Colonic mucosa (tissue), 4 donors: ENCODE results near the gene TLE4. TPM values are rescaled to one million over a fixed set of nuclear protein-coding genes. Genes with fewer than 3 reads are reported as not detected.

Experiments used
- DNase-seq: peaks from one replicate; pipeline ENCODE4 v3.0.0-alpha.2; 2020
- H3K27ac ChIP-seq: fragments of 200-600 bp; one replicate; pipeline ENCODE4 v1.8.0; 2021
- H3K27me3 ChIP-seq: fragments of 200-600 bp; one replicate; pipeline ENCODE4 v1.8.0; 2021
- H3K36me3 ChIP-seq: fragments of 200-600 bp; one replicate; pipeline ENCODE4 v1.8.0; 2021
- H3K4me1 ChIP-seq: fragments of 200-600 bp; one replicate; pipeline ENCODE4 v1.8.0; 2021; ENCODE audit warnings: mild to moderate bottlenecking
- H3K4me3 ChIP-seq: fragments of 200-600 bp; one replicate; pipeline ENCODE4 v1.8.0; 2021
- H3K9ac ChIP-seq, 2 donors: one replicate each; pipeline ENCODE4 v1.7.0; 2013; ENCODE audit warnings: control low read depth in 2 of 2, low read depth in 2 of 2, low read length in 2 of 2
- H3K9me3 ChIP-seq: fragments of 200-600 bp; one replicate; pipeline ENCODE4 v1.8.0; 2021
- intact Hi-C: fragments of 100-400 bp; cut with DNase I; formaldehyde crosslinking; loops from one replicate; pipeline ENCODE4 v1.14.1; 2022
- total RNA-seq, 2 donors: library from RNA; stranded (reverse); fragmentation: NEBNext Ultra II Directional in 1 of 2; extraction: Animal tissue kit (Norgen Biotek cat#: 25700) in 1 of 2; gene quantifications; one replicate each; pipeline ENCODE4 v1.2.1, GENCODE V29; 2021
- TF ChIP-seq, protein P1 (sequence below): fragments of 200-600 bp; IDR thresholded peaks from one replicate; pipeline ENCODE4 v1.8.0; 2022; ENCODE audit warnings: antibody characterized with exemption, mild to moderate bottlenecking
- donor health status: healthy.
- donor health status: DM: no; HTN: no; CAD: no.
- donor health status: DM: no; HTN: no; CAD: no.

TLE4 gene
- total RNA-seq, 2 donors from 2014 or later, result 8.0 to 17.6 TPM

DNA sequence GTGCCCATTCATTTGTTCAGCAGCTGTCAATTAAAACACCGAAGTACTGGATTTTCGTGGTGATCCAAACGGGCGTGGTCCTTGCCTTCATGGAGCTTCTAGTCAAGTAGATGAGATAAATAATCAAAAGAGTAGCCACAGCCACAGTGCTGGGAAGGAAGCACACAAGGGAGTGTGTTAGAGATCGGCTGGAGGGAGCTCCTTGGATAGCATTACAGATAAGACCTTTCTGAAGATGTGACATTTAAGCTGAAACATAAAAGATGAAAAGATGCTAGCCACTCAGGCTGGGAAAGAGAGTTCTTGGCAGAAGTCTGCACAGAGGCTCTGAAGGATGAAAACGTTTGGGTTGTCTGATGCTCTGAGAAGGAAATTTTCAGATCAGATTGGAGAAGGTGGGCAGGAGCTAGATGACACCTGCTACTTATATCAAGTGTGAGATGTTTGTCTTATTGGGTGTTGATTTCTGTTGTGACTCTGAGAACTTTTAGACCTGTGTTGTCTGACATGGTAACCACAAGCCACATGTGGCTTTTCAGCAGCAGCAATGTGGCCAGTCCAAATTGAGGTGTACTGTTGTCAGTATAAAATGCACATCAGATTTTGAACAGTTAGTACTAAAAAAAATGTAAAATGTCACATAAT is 123.9 kb downstream of the TLE4 start:
- H3K4me3 ChIP-seq, result no peak overlapping the region
- H3K9ac ChIP-seq, result no peak overlapping the region
- no peaks in the 10 kb centered on the region for H3K9me3 ChIP-seq
- H3K27me3 ChIP-seq, result no peaks in the 10 kb centered on the region
- DNase-seq, result no peak
- intact Hi-C loops, result no loop called here
- no peak overlapping the region for H3K27ac ChIP-seq
- H3K4me1 ChIP-seq, result no peaks in the 10 kb centered on the region
- TF ChIP-seq, protein P1, sequence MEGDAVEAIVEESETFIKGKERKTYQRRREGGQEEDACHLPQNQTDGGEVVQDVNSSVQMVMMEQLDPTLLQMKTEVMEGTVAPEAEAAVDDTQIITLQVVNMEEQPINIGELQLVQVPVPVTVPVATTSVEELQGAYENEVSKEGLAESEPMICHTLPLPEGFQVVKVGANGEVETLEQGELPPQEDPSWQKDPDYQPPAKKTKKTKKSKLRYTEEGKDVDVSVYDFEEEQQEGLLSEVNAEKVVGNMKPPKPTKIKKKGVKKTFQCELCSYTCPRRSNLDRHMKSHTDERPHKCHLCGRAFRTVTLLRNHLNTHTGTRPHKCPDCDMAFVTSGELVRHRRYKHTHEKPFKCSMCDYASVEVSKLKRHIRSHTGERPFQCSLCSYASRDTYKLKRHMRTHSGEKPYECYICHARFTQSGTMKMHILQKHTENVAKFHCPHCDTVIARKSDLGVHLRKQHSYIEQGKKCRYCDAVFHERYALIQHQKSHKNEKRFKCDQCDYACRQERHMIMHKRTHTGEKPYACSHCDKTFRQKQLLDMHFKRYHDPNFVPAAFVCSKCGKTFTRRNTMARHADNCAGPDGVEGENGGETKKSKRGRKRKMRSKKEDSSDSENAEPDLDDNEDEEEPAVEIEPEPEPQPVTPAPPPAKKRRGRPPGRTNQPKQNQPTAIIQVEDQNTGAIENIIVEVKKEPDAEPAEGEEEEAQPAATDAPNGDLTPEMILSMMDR, result no peak
- no peaks in the 10 kb centered on the region for H3K36me3 ChIP-seq

DNA sequence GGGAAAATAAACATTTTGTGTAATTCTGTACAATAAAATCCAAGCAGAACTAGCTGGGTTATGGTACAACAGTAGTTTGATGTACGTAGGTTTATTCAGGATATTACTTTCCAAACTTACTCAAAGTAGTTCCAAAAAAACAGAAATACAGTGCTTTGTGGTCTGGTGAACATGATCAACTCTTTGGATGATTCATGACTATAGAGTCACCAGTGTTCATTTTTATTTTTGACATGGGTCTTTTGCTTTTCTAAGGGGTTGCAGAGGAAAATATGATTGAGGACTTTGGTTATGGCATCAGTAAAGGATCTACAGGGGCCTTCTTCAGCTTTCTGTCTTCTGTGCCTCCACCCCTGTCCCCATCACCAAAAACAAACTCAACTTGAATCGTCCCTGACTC is 127.2 kb downstream of the TLE4 start:
- Histone ChIP-seq H3K4me1 (no peaks in the 10 kb centered on the region), H3K9me3 (no peaks in the 10 kb centered on the region), H3K36me3 (no peaks in the 10 kb centered on the region), H3K9ac (no peak overlapping the region), H3K4me3 (no peak overlapping the region), H3K27me3 (no peaks in the 10 kb centered on the region), H3K27ac (no peak overlapping the region)
- intact Hi-C loops, result no loop called here
- no peak for DNase-seq
- TF ChIP-seq, protein P1, result no peak

DNA sequence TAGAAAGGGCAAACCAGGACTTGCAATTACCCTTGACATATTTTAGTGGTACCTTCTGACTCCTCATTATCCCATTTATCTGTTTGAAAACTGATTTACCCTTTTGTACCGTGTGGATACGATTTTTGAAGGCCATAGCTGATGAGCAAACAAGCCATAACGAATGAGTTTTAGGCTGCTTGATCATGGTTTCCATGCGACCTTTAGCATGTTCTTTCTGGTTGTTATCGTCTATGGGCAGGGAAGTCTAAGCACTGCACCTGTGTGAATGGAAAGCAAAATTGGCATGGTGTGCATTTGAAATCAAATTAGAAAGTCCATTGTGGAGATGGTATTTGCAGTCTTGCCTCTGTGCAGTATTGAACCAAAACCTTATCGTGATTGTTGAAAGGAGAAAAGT is 127.7 kb downstream of the TLE4 start:
- DNase-seq, result no peak
- no peaks in the 10 kb centered on the region for H3K4me1 ChIP-seq
- H3K27me3 ChIP-seq, result no peaks in the 10 kb centered on the region
- no peak overlapping the region for H3K27ac ChIP-seq
- no peaks in the 10 kb centered on the region for H3K9me3 ChIP-seq
- no peak overlapping the region for H3K4me3 ChIP-seq
- TF ChIP-seq, protein P1, result no peak
- intact Hi-C loops, result no loop called here
- H3K36me3 ChIP-seq, result no peaks in the 10 kb centered on the region
- H3K9ac ChIP-seq, result no peak overlapping the region

DNA sequence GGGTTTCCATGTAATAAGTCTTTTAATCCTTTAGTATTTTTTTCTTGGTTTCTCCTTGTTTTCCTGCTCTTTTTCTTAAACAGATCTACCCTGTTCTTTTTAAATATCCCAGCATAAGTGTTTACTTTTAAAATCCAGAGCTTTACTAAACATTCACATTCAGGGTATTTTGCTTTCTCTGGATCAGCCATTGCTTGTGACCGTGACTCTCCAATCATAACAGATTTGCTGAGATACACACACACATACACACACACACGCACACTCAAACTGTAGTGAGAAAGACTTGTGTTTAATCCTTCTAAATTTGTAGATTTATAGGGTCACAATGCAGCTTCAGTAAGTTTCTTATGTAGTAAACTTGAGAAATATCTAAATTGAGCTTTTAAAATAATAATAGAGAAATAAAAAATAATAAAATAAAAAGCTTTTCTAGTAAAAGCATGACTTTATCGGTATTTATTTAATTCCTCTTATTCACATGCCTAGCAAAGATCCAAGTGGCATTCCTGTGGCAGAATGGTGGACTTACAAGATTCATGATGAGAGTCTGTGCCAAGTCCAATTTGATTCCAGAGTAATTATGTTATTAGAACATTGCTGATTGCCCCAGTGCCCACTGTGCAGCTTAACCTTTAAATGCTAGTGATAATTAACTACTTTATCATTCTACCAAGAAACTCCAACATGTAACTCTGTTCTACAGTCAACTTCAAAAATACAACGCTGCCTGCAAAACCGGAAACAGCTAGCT is 129.0 kb downstream of the TLE4 start:
- DNase-seq, result no peak
- no peak overlapping the region for H3K27ac ChIP-seq
- no peaks in the 10 kb centered on the region for H3K36me3 ChIP-seq
- no peaks in the 10 kb centered on the region for H3K27me3 ChIP-seq
- intact Hi-C loops, result no loop called here
- H3K9me3 ChIP-seq, result no peaks in the 10 kb centered on the region
- H3K4me3 ChIP-seq, result no peak overlapping the region
- no peak overlapping the region for H3K9ac ChIP-seq
- TF ChIP-seq, protein P1, result no peak
- no peaks in the 10 kb centered on the region for H3K4me1 ChIP-seq

DNA sequence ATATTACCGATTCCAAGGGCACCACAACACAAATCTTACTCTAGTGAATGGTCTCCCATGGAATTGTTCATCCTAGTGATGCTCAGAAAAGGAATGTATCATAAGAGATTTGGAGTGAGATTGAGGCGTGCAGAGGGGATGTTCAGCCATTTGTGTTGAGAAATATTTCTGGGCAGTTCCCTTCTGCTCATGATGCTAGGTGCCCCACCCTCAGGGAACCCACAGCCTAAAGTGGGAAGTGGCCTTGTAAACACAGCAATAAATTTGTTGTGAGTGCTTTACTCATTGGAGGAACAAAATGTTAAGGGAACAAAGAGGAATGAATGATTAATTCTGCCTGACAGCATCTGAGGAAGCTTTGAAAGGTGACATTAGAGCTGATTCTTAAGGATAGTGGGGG is 129.9 kb downstream of the TLE4 start:
- Histone ChIP-seq H3K9ac (no peak overlapping the region), H3K36me3 (no peaks in the 10 kb centered on the region), H3K27ac (no peak overlapping the region), H3K9me3 (no peaks in the 10 kb centered on the region), H3K27me3 (no peaks in the 10 kb centered on the region), H3K4me1 (no peaks in the 10 kb centered on the region), H3K4me3 (no peak overlapping the region)
- TF ChIP-seq, protein P1, result no peak
- DNase-seq, result no peak
- intact Hi-C loops, result no loop called here
